Measurements from ENCODE around the gene PLBD1. TPM values are rescaled to one million over a fixed set of nuclear protein-coding genes. Genes with fewer than 3 reads are reported as not detected.

Gene PLBD1
- polyA plus RNA-seq, 1 donor (not counting 4 experiments of a cell fraction or from before 2014, with no cell fraction given), result 7.2 TPM

DNA sequence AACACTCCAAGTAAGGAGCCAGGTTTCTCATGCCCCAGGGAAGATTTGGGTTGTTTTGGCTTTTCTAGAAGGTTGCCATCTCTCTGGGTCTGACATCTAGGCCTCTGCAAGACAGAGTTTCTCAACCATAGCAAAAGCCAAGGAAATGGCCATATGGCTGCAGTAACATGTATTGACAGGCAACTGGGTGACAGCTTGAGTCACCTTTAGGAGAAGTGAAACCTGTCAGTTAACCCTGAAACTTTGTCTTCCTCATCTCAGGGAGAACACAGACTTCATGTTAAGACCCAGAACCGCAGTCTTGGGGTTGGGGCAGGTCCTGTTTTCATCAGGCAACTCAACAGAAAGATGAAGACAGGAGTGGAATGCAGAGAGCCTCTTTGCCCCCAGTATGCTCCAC lies 46.0 kb upstream of the PLBD1 start:
- H3K27ac ChIP-seq (ENCODE audit: control insufficient read depth, insufficient read depth, low read length), result no peak overlapping the region
- H4K20me1 ChIP-seq (ENCODE audit: control insufficient read depth, extremely low read depth, insufficient read depth, low read length), result no peaks in the 10 kb centered on the region
- dilution Hi-C loops (cut with MboI; ENCODE audit: extremely low pct_ligation_motif_present, low sequenced_read_pairs), result no loop called here
- peak; percentile 48 for FAIRE-seq
- no peaks in the 10 kb centered on the region for H3K9me3 ChIP-seq (ENCODE audit: control insufficient read depth, low read depth, low read length)
- H3K9me1 ChIP-seq (ENCODE audit: control insufficient read depth, extremely low read depth, insufficient read depth, low read length), result no peaks in the 10 kb centered on the region
- TF ChIP-seq EZH2 (IDR thresholded peaks at IDR 0.05; ENCODE audit: low read length), result no peak
- TF ChIP-seq, protein P1, sequence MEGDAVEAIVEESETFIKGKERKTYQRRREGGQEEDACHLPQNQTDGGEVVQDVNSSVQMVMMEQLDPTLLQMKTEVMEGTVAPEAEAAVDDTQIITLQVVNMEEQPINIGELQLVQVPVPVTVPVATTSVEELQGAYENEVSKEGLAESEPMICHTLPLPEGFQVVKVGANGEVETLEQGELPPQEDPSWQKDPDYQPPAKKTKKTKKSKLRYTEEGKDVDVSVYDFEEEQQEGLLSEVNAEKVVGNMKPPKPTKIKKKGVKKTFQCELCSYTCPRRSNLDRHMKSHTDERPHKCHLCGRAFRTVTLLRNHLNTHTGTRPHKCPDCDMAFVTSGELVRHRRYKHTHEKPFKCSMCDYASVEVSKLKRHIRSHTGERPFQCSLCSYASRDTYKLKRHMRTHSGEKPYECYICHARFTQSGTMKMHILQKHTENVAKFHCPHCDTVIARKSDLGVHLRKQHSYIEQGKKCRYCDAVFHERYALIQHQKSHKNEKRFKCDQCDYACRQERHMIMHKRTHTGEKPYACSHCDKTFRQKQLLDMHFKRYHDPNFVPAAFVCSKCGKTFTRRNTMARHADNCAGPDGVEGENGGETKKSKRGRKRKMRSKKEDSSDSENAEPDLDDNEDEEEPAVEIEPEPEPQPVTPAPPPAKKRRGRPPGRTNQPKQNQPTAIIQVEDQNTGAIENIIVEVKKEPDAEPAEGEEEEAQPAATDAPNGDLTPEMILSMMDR (optimal IDR thresholded peaks at IDR 0.05 in 1 of 3, IDR thresholded peaks at IDR 0.05 in 1 of 3, conservative IDR thresholded peaks at IDR 0.05 in 1 of 3; ENCODE audit: extremely low read depth in 1 of 3, insufficient read depth in 2 of 3, low read length in 3 of 3), result no peak
- no peaks in the 10 kb centered on the region for H3K27me3 ChIP-seq (ENCODE audit: control insufficient read depth, extremely low read depth, insufficient read depth, low read length)
- no peak overlapping the region for H3K9ac ChIP-seq (ENCODE audit: control insufficient read depth, extremely low read depth, insufficient read depth, low read length)
- no peak overlapping the region for H2AFZ ChIP-seq (ENCODE audit: control insufficient read depth, low read length)
- no peak overlapping the region for H3K4me3 ChIP-seq (ENCODE audit: control insufficient read depth in 2 of 3, extremely low read depth in 1 of 3, insufficient read depth in 2 of 3, low read depth in 1 of 3, low read length in 3 of 3)
- H3K36me3 ChIP-seq (ENCODE audit: control insufficient read depth in 2 of 2, extremely low read depth in 1 of 2, insufficient read depth in 2 of 2, low read length in 2 of 2), result no peaks in the 10 kb centered on the region
- no peak overlapping the region for H3K4me2 ChIP-seq (ENCODE audit: control insufficient read depth, extremely low read depth, insufficient read depth, low read depth, low read length)
- peaks cover 9% of the 10 kb centered on the region for H3K4me1 ChIP-seq (ENCODE audit: control insufficient read depth, extremely low read depth, insufficient read depth, low read length)
- DNase-seq (ENCODE audit: low read depth, low spot score), result no peak
- H3K79me2 ChIP-seq (ENCODE audit: control insufficient read depth, insufficient read depth, low read length), result no peaks in the 10 kb centered on the region

DNA sequence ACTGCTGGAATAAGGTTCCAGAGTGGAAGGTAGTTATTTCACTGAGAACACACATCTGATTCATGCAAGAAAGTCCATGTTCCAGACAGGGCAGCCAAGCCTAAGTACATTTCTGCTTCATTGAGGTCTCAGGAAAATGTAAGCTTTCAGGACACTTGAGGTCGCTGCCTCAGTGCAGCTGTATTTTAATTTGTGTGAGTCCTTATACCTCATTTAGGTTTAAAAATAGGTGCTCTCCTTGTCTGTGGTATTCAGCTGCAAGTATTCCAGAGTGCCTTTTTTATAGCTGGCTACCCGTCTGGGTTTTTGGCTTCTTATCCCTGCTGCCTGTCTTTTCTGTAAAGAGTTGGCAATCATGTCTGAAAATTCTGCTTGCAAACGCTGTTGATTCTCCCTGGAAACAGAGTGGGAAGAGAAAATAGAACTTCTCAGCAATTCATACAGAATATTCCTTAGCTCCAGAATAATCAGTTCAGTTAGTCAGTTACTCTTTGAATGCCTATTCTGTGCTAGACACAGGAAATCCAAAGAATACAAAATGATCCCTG lies 45.3 kb upstream of the PLBD1 start:
- H3K27me3 ChIP-seq (ENCODE audit: control insufficient read depth, extremely low read depth, insufficient read depth, low read length), result no peaks in the 10 kb centered on the region
- no peaks in the 10 kb centered on the region for H3K9me3 ChIP-seq (ENCODE audit: control insufficient read depth, low read depth, low read length)
- peaks cover 9% of the 10 kb centered on the region for H3K4me1 ChIP-seq (ENCODE audit: control insufficient read depth, extremely low read depth, insufficient read depth, low read length)
- H3K36me3 ChIP-seq (ENCODE audit: control insufficient read depth in 2 of 2, extremely low read depth in 1 of 2, insufficient read depth in 2 of 2, low read length in 2 of 2), result no peaks in the 10 kb centered on the region
- H3K9me1 ChIP-seq (ENCODE audit: control insufficient read depth, extremely low read depth, insufficient read depth, low read length), result no peaks in the 10 kb centered on the region
- H3K9ac ChIP-seq (ENCODE audit: control insufficient read depth, extremely low read depth, insufficient read depth, low read length), result no peak overlapping the region
- no peaks in the 10 kb centered on the region for H4K20me1 ChIP-seq (ENCODE audit: control insufficient read depth, extremely low read depth, insufficient read depth, low read length)
- FAIRE-seq (no peak), DNase-seq (ENCODE audit: low read depth, low spot score) (no peak)
- no peak overlapping the region for H3K4me2 ChIP-seq (ENCODE audit: control insufficient read depth, extremely low read depth, insufficient read depth, low read depth, low read length)
- H3K27ac ChIP-seq (ENCODE audit: control insufficient read depth, insufficient read depth, low read length), result no peak overlapping the region
- dilution Hi-C loops (cut with MboI; ENCODE audit: extremely low pct_ligation_motif_present, low sequenced_read_pairs), result no loop called here
- H3K79me2 ChIP-seq (ENCODE audit: control insufficient read depth, insufficient read depth, low read length), result no peaks in the 10 kb centered on the region
- no peak overlapping the region for H3K4me3 ChIP-seq (ENCODE audit: control insufficient read depth in 2 of 3, extremely low read depth in 1 of 3, insufficient read depth in 2 of 3, low read depth in 1 of 3, low read length in 3 of 3)
- H2AFZ ChIP-seq (ENCODE audit: control insufficient read depth, low read length), result no peak overlapping the region
- TF ChIP-seq EZH2 (IDR thresholded peaks at IDR 0.05; ENCODE audit: low read length), result no peak
- TF ChIP-seq, protein P1 (optimal IDR thresholded peaks at IDR 0.05 in 1 of 3, IDR thresholded peaks at IDR 0.05 in 1 of 3, conservative IDR thresholded peaks at IDR 0.05 in 1 of 3; ENCODE audit: extremely low read depth in 1 of 3, insufficient read depth in 2 of 3, low read length in 3 of 3), result no peak

Measured in keratinocyte (primary cell).